ENCODE data around the gene FLNB. TPM values are rescaled to one million over a fixed set of nuclear protein-coding genes. Genes with fewer than 3 reads are reported as not detected.

The FLNB gene
- polyA plus RNA-seq, 1 donor from 2014 or later: 10.3 TPM

- TF ChIP-seq TAF1 (IDR thresholded peaks at IDR 0.05; ENCODE audit: low read depth): no peak
Observed at GRCh38 chr3:58104712-58105111, 96.5 kb downstream of the FLNB start (continued).

- H2AFZ ChIP-seq (ENCODE audit: low read depth, low read length): no peak overlapping the region
- no peaks in the 10 kb centered on the region for H3F3A ChIP-seq (ENCODE audit: insufficient read depth, low read length, poor library complexity, severe bottlenecking)
- no peak overlapping the region for H3K4me3 ChIP-seq (ENCODE audit: low read length)
- peaks cover 9% of the 10 kb centered on the region for H3K36me3 ChIP-seq (ENCODE audit: insufficient read depth, low read length)
- no peaks in the 10 kb centered on the region for H3K27me3 ChIP-seq (ENCODE audit: insufficient read depth, low read depth, low read length)
- H3K9me3 ChIP-seq (ENCODE audit: low read length): no peaks in the 10 kb centered on the region
- H3K9me2 ChIP-seq (ENCODE audit: insufficient read depth, low read length): no peaks in the 10 kb centered on the region
- H3K79me2 ChIP-seq (replicated peaks; ENCODE audit: insufficient read depth, low read length): no peaks in the 10 kb centered on the region
- H3K4me2 ChIP-seq (ENCODE audit: low read length): no peak overlapping the region
- H3K9ac ChIP-seq (ENCODE audit: low read length): no peak overlapping the region
- no peaks in the 10 kb centered on the region for H4K20me1 ChIP-seq (ENCODE audit: insufficient read depth)
- no peak overlapping the region for H3K27ac ChIP-seq (ENCODE audit: low read length)
- no peak for TF ChIP-seq POLR2AphosphoS5 (IDR thresholded peaks at IDR 0.05)
- TF ChIP-seq CTCF (IDR thresholded peaks at IDR 0.05; ENCODE audit: poor library complexity, severe bottlenecking): no peak
- TF ChIP-seq SMC3 (conservative IDR thresholded peaks at IDR 0.05; ENCODE audit: poor library complexity): no peak
- TF ChIP-seq TAF1 (IDR thresholded peaks at IDR 0.05; ENCODE audit: low read depth): no peak
- no peak for TF ChIP-seq MXI1 (conservative IDR thresholded peaks at IDR 0.05; ENCODE audit: poor library complexity, severe bottlenecking)
- no peak for TF ChIP-seq REST (IDR thresholded peaks at IDR 0.05; ENCODE audit: borderline replicate concordance)
- no peak for TF ChIP-seq EZH2 (IDR thresholded peaks at IDR 0.05; ENCODE audit: borderline replicate concordance, insufficient read depth, low read length, poor library complexity, severe bottlenecking)
- no peak for TF ChIP-seq EP300 (conservative IDR thresholded peaks at IDR 0.05; ENCODE audit: poor library complexity, severe bottlenecking)
- no peak for TF ChIP-seq RAD21 (conservative IDR thresholded peaks at IDR 0.05)
Observed at GRCh38 chr3:58105196-58105595, 97.0 kb downstream of the FLNB start.

GRCh38 chr3:58106061-58106460 lies 97.8 kb downstream of the FLNB start:
- H3K9me2 ChIP-seq (ENCODE audit: insufficient read depth, low read length): no peaks in the 10 kb centered on the region
- H3K79me2 ChIP-seq (replicated peaks; ENCODE audit: insufficient read depth, low read length): no peaks in the 10 kb centered on the region
- H3K4me2 ChIP-seq (ENCODE audit: low read length): no peak overlapping the region
- no peaks in the 10 kb centered on the region for H3K9me3 ChIP-seq (ENCODE audit: low read length)
- no peak overlapping the region for H3K27ac ChIP-seq (ENCODE audit: low read length)
- H3K36me3 ChIP-seq (ENCODE audit: insufficient read depth, low read length): peaks cover 9% of the 10 kb centered on the region
- TF ChIP-seq SMC3 (conservative IDR thresholded peaks at IDR 0.05; ENCODE audit: poor library complexity): no peak
- no peak for TF ChIP-seq TAF1 (IDR thresholded peaks at IDR 0.05; ENCODE audit: low read depth)
- no peak for TF ChIP-seq EP300 (conservative IDR thresholded peaks at IDR 0.05; ENCODE audit: poor library complexity, severe bottlenecking)
- TF ChIP-seq REST (IDR thresholded peaks at IDR 0.05; ENCODE audit: borderline replicate concordance): no peak
- TF ChIP-seq EZH2 (IDR thresholded peaks at IDR 0.05; ENCODE audit: borderline replicate concordance, insufficient read depth, low read length, poor library complexity, severe bottlenecking): no peak
- no peak for TF ChIP-seq RAD21 (conservative IDR thresholded peaks at IDR 0.05)
- TF ChIP-seq CTCF (IDR thresholded peaks at IDR 0.05; ENCODE audit: poor library complexity, severe bottlenecking): no peak
- TF ChIP-seq POLR2AphosphoS5 (IDR thresholded peaks at IDR 0.05): no peak
- TF ChIP-seq MXI1 (conservative IDR thresholded peaks at IDR 0.05; ENCODE audit: poor library complexity, severe bottlenecking): no peak
- H3F3A ChIP-seq (ENCODE audit: insufficient read depth, low read length, poor library complexity, severe bottlenecking): no peaks in the 10 kb centered on the region
- H4K20me1 ChIP-seq (ENCODE audit: insufficient read depth): no peaks in the 10 kb centered on the region
- no peak overlapping the region for H3K9ac ChIP-seq (ENCODE audit: low read length)
- no peak overlapping the region for H3K4me3 ChIP-seq (ENCODE audit: low read length)
- H3K27me3 ChIP-seq (ENCODE audit: insufficient read depth, low read depth, low read length): no peaks in the 10 kb centered on the region
- no peak overlapping the region for H2AFZ ChIP-seq (ENCODE audit: low read depth, low read length)
